SK-N-SH (cell line): ENCODE data around the gene UBE2G2.

Experiments
- MXI1 ChIP-seq: IDR thresholded peaks from 2 replicates; pipeline ENCODE4 v1.6.1; 2012; ENCODE audit warnings: mild to moderate bottlenecking, low read depth, low read length, improper control_type of control experiment
- RAD21 ChIP-seq: IDR thresholded peaks from 2 replicates; pipeline ENCODE4 v1.6.1; 2012; ENCODE audit warnings: mild to moderate bottlenecking, low read length
- RCOR1 ChIP-seq: fragments of 150-350 bp; IDR thresholded peaks from 2 replicates; pipeline ENCODE4 v1.6.1; 2017; ENCODE audit warnings: antibody characterized with exemption, low read length
- RFX5 ChIP-seq: IDR thresholded peaks from 2 replicates; pipeline ENCODE4 v1.6.1; 2012; ENCODE audit warnings: mild to moderate bottlenecking, improper control_type of control experiment, low read length
- TEAD4 ChIP-seq: IDR thresholded peaks from 2 replicates; pipeline ENCODE4 v1.4.0; 2012; ENCODE audit warnings: mild to moderate bottlenecking, borderline replicate concordance; ENCODE audit not compliant: insufficient read depth
- TF ChIP-seq, protein P1 (sequence below): fragments of 200-600 bp; sonication (generic); IDR thresholded peaks from 2 replicates; pipeline ENCODE4 v1.6.1; 2017; ENCODE audit warnings: antibody characterized with exemption, mild to moderate bottlenecking, moderate library complexity
- TF ChIP-seq, protein P2 (sequence below): IDR thresholded peaks from 2 replicates; pipeline ENCODE4 v1.4.0; 2012; ENCODE audit warnings: low read depth, borderline replicate concordance
- TF ChIP-seq, protein P3 (sequence below): IDR thresholded peaks from 2 replicates; pipeline ENCODE4 v1.6.1; 2012; ENCODE audit warnings: mild to moderate bottlenecking, low read depth, low read length, moderate library complexity

DNA sequence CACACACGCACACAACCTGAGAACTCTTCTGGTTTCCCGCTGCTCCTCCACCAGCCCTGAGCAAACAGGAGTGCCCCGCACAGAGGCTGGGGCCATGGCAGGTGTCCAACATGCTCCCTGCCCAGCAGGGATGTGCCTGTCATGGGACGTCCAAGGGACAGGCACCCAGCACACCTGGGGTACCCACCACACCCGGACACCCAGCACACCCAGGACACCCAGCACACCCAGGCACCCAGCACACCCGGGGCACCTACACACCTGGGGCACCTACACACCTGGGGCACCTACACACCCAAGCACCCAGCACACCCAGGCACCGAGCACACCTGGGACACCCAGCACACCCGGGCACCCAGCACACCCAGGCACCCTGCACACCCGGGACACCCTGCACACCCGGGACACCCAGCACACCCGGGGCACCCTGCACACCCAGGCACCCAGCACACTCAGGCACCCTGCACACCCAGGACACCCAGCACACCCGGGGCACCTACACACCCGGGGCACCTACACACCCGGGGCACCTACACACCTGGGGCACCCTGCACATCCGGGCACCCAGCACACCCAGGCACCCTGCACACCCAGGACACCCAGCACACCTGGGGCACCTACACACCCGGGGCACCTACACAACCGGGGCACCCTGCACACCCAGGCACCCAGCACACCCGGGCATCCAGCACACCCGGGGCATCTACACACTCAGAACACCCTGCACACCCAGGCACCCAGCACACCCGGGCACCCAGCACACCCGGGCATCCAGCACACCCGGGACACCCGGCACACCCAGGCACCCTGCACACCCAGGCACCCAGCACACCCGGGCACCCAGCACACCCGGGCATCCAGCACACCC is 37.9 kb downstream of the UBE2G2 start:
- TF ChIP-seq, protein P1, sequence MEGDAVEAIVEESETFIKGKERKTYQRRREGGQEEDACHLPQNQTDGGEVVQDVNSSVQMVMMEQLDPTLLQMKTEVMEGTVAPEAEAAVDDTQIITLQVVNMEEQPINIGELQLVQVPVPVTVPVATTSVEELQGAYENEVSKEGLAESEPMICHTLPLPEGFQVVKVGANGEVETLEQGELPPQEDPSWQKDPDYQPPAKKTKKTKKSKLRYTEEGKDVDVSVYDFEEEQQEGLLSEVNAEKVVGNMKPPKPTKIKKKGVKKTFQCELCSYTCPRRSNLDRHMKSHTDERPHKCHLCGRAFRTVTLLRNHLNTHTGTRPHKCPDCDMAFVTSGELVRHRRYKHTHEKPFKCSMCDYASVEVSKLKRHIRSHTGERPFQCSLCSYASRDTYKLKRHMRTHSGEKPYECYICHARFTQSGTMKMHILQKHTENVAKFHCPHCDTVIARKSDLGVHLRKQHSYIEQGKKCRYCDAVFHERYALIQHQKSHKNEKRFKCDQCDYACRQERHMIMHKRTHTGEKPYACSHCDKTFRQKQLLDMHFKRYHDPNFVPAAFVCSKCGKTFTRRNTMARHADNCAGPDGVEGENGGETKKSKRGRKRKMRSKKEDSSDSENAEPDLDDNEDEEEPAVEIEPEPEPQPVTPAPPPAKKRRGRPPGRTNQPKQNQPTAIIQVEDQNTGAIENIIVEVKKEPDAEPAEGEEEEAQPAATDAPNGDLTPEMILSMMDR = no peak
- TF ChIP-seq MXI1 (no peak), RAD21 (no peak), TEAD4 (no peak), RCOR1 (no peak), RFX5 (no peak)
- TF ChIP-seq, protein P2, sequence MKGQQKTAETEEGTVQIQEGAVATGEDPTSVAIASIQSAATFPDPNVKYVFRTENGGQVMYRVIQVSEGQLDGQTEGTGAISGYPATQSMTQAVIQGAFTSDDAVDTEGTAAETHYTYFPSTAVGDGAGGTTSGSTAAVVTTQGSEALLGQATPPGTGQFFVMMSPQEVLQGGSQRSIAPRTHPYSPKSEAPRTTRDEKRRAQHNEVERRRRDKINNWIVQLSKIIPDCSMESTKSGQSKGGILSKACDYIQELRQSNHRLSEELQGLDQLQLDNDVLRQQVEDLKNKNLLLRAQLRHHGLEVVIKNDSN = no peak
- TF ChIP-seq, protein P3, sequence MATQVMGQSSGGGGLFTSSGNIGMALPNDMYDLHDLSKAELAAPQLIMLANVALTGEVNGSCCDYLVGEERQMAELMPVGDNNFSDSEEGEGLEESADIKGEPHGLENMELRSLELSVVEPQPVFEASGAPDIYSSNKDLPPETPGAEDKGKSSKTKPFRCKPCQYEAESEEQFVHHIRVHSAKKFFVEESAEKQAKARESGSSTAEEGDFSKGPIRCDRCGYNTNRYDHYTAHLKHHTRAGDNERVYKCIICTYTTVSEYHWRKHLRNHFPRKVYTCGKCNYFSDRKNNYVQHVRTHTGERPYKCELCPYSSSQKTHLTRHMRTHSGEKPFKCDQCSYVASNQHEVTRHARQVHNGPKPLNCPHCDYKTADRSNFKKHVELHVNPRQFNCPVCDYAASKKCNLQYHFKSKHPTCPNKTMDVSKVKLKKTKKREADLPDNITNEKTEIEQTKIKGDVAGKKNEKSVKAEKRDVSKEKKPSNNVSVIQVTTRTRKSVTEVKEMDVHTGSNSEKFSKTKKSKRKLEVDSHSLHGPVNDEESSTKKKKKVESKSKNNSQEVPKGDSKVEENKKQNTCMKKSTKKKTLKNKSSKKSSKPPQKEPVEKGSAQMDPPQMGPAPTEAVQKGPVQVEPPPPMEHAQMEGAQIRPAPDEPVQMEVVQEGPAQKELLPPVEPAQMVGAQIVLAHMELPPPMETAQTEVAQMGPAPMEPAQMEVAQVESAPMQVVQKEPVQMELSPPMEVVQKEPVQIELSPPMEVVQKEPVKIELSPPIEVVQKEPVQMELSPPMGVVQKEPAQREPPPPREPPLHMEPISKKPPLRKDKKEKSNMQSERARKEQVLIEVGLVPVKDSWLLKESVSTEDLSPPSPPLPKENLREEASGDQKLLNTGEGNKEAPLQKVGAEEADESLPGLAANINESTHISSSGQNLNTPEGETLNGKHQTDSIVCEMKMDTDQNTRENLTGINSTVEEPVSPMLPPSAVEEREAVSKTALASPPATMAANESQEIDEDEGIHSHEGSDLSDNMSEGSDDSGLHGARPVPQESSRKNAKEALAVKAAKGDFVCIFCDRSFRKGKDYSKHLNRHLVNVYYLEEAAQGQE = no peak
